Ramos (cell line): Measurements from ENCODE around the gene SPC24.

Experiments
- in situ Hi-C: fragments of 300-500 bp; cut with MboI; formaldehyde crosslinking; loops from one replicate; pipeline ENCODE4 v1.14.3; 2022; ENCODE audit warnings: low sequenced_read_pairs; ENCODE audit not compliant: unreplicated experiment

SPC24 gene, protein sequence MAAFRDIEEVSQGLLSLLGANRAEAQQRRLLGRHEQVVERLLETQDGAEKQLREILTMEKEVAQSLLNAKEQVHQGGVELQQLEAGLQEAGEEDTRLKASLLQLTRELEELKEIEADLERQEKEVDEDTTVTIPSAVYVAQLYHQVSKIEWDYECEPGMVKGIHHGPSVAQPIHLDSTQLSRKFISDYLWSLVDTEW

GRCh38 chr19:11155373-11156120 lies at the start of gene SPC24:
SPC24 (minus strand) TSS chr19:11155782; CDS start chr19:11155776, 6 bp downstream.
- in situ Hi-C loops: no loop called here

- in situ Hi-C loops: loop anchor here (5.0 to 10.0 kb wide), 3 partner anchors 73 to 270 kb away; no protein-coding TSS in a partner anchor
These were observed 49.4 kb upstream of the SPC24 start for GRCh38 chr19:11204943-11205349.

DNA sequence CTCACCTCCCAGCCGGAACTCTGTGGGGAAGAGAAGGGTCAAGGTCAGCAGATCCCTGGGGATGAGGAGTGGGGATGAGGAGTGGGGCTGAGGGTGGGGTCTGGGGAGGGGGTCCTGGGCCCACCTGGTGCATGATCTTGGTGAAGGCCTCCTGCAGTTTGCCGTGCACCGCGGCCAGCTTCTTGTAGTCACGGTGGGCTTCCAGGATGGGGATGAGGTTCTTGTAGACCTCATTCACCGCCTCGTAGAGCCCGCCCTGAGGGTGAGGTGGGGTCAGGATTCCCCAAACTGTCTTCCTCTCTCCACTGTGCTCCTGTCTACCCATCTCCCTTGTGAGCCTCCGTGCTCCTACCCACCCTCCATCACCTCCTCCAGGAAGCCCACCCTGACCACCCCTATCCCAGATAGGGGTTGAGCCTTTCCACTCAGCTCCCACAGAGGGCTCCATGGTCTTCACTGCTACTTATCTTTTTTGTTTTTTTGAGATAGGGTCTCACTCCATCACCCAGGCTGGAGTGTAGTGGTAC lies 48.6 kb upstream of the SPC24 start:
- in situ Hi-C loops: loop anchor here (5.0 to 10.0 kb wide), 3 partner anchors 72 to 269 kb away; no protein-coding TSS in a partner anchor

GRCh38 chr19:11203194-11204075 lies 47.9 kb upstream of the SPC24 start:
- in situ Hi-C loops: loop anchor here (5.0 to 10.0 kb wide), 3 partner anchors 71 to 269 kb away; no protein-coding TSS in a partner anchor

DNA sequence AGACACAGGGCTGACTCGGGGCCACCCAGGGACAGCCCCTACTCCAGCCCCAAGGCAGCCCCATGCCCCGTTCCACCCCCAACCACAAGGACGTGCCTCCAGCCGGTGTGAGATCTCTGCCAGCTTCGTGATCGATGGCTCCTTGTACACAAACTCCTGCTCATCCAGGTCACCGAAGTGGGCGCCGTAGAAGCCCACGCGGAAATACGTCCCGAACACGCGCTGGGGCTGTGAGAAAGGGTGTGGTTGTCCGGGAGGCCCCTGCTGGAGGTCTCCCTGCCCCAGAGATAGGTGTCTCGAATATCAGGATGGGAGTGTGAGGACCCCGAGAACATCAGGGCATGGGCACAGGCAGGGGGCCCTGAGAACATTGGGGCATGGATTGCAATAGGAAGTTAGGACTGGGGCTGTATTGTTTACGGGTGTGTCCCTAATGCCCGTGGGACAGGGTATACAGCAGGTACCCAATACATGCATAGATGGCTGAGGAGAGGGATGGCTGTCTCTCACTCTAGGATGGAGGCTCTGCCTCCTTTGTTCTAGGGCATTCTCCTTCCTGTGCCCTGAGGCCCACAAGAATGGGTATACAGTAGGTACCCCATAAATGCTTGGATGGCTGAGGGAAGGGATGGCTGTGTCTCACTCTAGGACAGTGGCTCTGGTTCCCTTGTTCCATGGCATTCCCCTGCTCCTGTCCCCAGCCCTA lies 47.1 kb upstream of the SPC24 start:
- in situ Hi-C loops: loop anchor here (5.0 to 10.0 kb wide), 3 partner anchors 70 to 268 kb away; no protein-coding TSS in a partner anchor

- in situ Hi-C loops: loop anchor here (5.0 to 10.0 kb wide), 3 partner anchors 69 to 267 kb away; no protein-coding TSS in a partner anchor
These were observed 46.2 kb upstream of the SPC24 start for GRCh38 chr19:11201791-11202190.

DNA sequence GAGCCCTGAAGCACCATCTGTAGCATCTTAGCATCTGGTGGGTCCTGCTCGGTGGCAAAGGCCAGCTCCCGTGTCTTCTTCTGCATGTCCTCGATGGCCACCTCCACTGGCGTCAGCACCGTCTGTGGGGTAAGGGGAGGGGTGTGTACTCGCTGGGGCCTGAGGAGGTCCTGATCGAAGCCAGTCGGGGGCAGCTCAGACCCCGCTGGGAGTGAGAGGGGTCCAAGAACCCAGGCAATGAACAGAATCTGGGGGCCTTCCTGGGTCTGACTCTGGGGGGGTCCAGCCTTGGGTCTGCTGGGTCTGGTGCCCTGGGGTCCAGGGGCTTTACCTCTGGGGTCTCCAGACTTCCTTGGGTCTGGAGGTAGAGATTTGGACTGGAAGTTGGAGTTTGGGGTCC lies 45.3 kb upstream of the SPC24 start:
- in situ Hi-C loops: loop anchor here (5.0 to 10.0 kb wide), 3 partner anchors 69 to 266 kb away; no protein-coding TSS in a partner anchor

GRCh38 chr19:11200015-11200574 lies 44.5 kb upstream of the SPC24 start:
- in situ Hi-C loops: loop anchor here (5.0 to 10.0 kb wide), 3 partner anchors 68 to 265 kb away; no protein-coding TSS in a partner anchor

DNA sequence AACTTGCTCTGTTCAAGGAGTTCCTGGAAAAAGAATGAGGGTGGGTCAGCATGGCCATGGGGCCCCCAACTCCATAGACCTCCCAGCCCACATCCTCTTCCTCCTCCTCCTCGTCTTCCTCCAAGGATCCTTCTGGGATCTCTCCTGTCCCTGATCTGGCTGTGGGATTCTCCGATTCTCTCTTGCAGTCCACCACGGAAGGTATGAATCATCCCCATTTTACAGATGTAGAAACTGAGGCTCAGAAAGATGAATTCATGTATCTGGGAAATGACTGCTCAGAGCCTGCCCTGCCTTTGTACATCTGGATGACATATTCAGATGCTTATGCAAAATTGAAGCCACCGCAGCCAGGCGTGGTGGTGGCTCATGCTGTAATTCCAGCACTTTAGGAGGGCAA lies 43.9 kb upstream of the SPC24 start:
- in situ Hi-C loops: no loop called here

DNA sequence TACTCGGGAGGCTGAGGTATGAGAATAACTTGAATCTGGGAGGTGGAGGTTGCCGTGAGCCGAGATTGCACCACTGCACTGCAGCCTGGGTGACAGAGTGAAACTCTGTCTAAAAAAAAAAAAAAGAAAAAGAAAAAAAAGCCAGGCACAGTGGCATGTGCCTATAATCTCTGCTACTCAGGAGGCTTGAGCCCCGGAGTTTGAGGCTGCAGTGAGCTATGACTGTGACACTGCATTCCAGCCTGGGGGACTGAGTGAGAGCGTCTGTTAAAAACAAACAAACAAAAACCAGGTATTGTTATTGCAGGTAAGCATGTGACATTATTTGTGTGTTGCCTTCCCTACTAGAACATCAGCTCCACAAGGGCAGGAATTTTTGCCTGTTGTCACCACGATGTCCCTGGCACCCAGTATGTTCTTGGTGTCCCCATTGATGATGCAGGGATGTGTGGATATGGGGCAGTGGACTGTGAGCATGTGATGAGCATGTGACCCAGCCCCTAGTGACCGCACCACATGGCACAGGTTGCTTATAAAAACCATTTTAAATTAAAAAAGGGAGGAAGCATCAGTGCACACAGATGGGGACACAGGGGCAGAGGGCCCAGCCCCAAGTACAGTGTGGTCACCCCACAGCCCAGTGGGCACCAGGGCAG lies 43.3 kb upstream of the SPC24 start:
- in situ Hi-C loops: no loop called here

- in situ Hi-C loops: no loop called here
These were observed 42.6 kb upstream of the SPC24 start for GRCh38 chr19:11198175-11198534.

GRCh38 chr19:11197291-11198174 lies 42.0 kb upstream of the SPC24 start, which contains the start of gene KANK2:
KANK2 (minus strand) TSS chr19:11197545; CDS start chr19:11194511, 3,034 bp downstream.
- in situ Hi-C loops: no loop called here

GRCh38 chr19:11196406-11197287 lies 41.1 kb upstream of the SPC24 start:
- in situ Hi-C loops: no loop called here

DNA sequence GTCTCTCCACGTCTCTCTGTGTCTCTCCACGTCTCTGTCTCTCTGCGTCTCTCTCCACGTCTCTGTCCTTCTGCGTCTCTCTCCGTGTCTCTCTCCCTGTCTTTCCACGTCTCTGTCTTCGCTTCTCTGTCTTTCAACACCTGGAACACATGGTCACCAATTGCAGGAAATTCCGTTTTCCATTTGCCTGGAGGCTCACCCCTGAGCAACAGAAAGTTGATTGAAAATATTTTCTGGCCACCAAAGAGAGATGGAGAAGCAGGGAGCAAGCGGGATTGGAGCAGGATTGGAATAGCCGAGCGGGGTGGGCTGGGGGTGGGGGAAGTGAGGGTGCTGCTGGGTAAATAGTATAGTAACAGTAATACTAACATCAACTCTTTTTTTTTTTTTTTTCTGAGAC lies 40.1 kb upstream of the SPC24 start:
- in situ Hi-C loops: no loop called here

DNA sequence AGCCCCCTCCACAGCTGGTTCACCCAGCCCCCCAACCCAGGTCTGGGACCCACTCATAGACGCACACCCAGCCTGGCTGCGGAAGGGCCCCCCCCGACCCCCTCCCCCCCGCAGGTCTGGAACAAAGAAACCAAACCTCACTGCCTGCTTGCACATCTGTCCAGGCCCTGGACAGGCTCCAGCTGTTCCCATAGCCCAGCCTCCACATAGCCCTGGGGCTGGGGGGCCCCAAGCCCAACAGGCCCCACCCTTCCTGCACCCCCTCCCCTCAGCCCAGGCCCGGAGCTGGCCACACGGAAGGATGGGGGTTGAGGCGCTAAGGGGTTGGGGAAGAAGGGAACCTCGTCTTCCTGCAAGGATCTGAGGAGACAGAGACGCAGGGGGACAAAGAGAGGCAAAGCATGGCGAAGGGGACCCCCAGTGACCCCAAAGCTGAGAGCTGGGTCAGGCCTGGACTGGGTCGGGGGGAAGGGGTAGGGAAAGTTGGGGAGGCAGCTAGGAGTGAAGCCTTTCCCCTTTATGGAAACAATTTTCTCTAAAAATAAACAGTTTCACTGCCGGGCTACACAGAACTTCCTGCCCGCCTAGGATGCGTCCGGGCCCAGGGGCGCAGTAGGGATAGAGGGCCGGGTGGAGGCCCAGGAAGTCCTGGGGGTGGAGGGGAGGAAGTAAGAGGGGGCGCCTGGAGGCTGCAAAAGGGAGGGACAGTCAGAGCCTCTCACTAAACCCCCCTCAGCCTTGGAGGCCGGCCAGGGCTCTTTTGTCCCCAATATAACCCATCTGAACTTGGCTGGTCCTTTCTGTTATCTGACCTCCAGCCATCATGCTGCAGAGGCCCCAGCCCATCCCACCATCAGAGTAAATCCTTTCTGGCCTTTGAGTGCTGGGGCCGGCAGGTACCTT lies 39.3 kb upstream of the SPC24 start:
- in situ Hi-C loops: no loop called here

DNA sequence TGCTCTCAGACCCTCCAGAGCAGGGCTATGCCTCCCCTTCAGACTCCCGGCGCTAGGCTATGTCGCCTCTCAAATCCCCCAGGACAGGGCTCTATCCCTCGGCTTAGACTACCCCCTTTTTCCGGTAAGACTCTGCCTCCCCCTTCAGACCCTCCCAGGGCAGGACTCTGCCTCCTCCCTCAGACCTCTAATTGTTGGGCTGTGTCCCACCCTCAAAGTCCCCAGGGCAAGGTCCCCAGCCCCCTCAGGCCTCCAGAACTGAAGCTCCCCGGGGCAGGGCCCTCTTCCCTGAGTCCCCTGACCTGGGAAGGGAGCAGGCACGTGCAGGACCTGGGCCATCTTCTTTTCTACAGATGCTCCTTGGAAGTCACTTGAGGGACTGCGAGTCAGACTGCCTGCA lies 38.6 kb upstream of the SPC24 start:
- in situ Hi-C loops: no loop called here
